Measurements from ENCODE around the gene CLDN11.

DNA sequence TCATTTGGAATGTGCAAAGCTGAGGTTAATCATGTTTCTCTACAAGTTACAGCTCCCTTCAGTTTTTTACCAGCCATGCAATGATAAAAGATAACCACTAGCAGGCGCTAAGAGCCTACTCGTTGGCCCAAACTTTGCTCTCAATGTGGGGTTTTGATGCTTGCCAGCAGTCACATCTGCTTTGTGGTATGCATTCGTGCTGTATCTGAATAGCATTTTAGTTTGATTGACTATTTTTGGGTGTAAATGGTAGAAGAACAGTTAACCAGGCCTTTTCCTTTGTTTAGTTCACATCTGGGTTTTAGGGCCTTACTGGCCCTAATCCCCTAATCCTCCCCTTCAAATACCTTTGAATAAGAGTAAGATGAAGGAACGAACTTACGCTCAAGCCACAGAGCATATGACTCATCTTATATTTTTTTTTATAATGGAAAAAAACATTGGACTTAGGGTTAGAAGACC, 4.4 kb upstream of the CLDN11 start:
- TF ChIP-seq POLR2A (IDR thresholded peaks at IDR 0.05), result no peak
- TF ChIP-seq, protein P1, sequence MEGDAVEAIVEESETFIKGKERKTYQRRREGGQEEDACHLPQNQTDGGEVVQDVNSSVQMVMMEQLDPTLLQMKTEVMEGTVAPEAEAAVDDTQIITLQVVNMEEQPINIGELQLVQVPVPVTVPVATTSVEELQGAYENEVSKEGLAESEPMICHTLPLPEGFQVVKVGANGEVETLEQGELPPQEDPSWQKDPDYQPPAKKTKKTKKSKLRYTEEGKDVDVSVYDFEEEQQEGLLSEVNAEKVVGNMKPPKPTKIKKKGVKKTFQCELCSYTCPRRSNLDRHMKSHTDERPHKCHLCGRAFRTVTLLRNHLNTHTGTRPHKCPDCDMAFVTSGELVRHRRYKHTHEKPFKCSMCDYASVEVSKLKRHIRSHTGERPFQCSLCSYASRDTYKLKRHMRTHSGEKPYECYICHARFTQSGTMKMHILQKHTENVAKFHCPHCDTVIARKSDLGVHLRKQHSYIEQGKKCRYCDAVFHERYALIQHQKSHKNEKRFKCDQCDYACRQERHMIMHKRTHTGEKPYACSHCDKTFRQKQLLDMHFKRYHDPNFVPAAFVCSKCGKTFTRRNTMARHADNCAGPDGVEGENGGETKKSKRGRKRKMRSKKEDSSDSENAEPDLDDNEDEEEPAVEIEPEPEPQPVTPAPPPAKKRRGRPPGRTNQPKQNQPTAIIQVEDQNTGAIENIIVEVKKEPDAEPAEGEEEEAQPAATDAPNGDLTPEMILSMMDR (IDR thresholded peaks at IDR 0.05), result peak; percentile 82 to 94 (median 88)
